Neuronal stem cell (in vitro differentiated cells): ENCODE measurements around the gene HOXD10.
A peak's percentile ranks its signal among the peaks of the same experiment; 100 is the strongest.

ENCODE experiments used
- DNase-seq: peaks from one replicate; pipeline ENCODE4 v3.0.0-alpha.2; 2013; ENCODE audit warnings: low spot score
- H2AFZ ChIP-seq: one replicate; pipeline ENCODE4 v1.6.1; 2013; ENCODE audit warnings: mild to moderate bottlenecking, low read length, inconsistent platforms
- H2AK5ac ChIP-seq: 2 replicates; pipeline ENCODE4 v1.6.1; 2013; ENCODE audit warnings: low read depth, mild to moderate bottlenecking, inconsistent platforms, low read length, moderate library complexity, mixed read lengths
- H2BK120ac ChIP-seq: 2 replicates; pipeline ENCODE4 v1.6.1; 2013; ENCODE audit warnings: low read depth, mild to moderate bottlenecking, inconsistent platforms, low read length, moderate library complexity, mixed read lengths
- H2BK12ac ChIP-seq: one replicate; pipeline ENCODE4 v1.6.1; 2013; ENCODE audit warnings: low read length, inconsistent platforms
- H2BK15ac ChIP-seq: 2 replicates; pipeline ENCODE4 v1.6.1; 2013; ENCODE audit warnings: mild to moderate bottlenecking, low read length, inconsistent platforms, mixed read lengths
- H2BK5ac ChIP-seq: one replicate; pipeline ENCODE4 v1.6.1; 2013; ENCODE audit warnings: inconsistent platforms, mild to moderate bottlenecking, low read length, moderate library complexity
- H3K14ac ChIP-seq: one replicate; pipeline ENCODE4 v1.6.1; 2013; ENCODE audit warnings: low read length, inconsistent platforms
- H3K18ac ChIP-seq: 2 replicates; pipeline ENCODE4 v1.6.1; 2013; ENCODE audit warnings: low read length, inconsistent platforms
- H3K23ac ChIP-seq: 2 replicates; pipeline ENCODE4 v1.6.1; 2013; ENCODE audit warnings: low read depth, mild to moderate bottlenecking, mixed read lengths, low read length, inconsistent platforms; ENCODE audit not compliant: poor library complexity
- H3K27ac ChIP-seq: replicated peaks from 3 replicates; pipeline ENCODE4 v1.5.1; 2013; ENCODE audit warnings: low read length, inconsistent platforms
- H3K27me3 ChIP-seq, 3 experiments: 2 replicates each; pipeline ENCODE4 v1.6.1; 2013; ENCODE audit warnings: low read length in 3 of 3, mild to moderate bottlenecking in 2 of 3, inconsistent platforms in 1 of 3, low read depth in 1 of 3, mixed read lengths in 1 of 3, moderate library complexity in 1 of 3; ENCODE audit not compliant: control insufficient read depth in 3 of 3, insufficient read depth in 3 of 3
- H3K36me3 ChIP-seq, 2 donors: replicated peaks in 1 of 2; 2 replicates each; pipeline ENCODE4 v1.6.1; 2013; ENCODE audit warnings: low read length in 2 of 2; ENCODE audit not compliant: control insufficient read depth in 2 of 2, insufficient read depth in 2 of 2
- H3K4ac ChIP-seq: 2 replicates; pipeline ENCODE4 v1.6.1; 2013; ENCODE audit warnings: inconsistent platforms, mild to moderate bottlenecking, low read length, moderate library complexity
- H3K4me1 ChIP-seq, 2 donors: 1 replicate in 1 of 2; 2 replicates in 1 of 2; pipeline ENCODE4 v1.6.1; 2013; ENCODE audit warnings: low read length in 2 of 2, low read depth in 1 of 2; ENCODE audit not compliant: control insufficient read depth in 2 of 2, insufficient read depth in 1 of 2
- H3K4me2 ChIP-seq: one replicate; pipeline ENCODE4 v1.6.1; 2013; ENCODE audit warnings: mild to moderate bottlenecking, low read length, inconsistent platforms; ENCODE audit not compliant: insufficient read depth, poor library complexity, severe bottlenecking
- H3K4me3 ChIP-seq, 2 donors: 2 replicates each; pipeline ENCODE4 v1.5.1; 2013; ENCODE audit warnings: low read length in 2 of 2, mild to moderate bottlenecking in 2 of 2, inconsistent platforms in 1 of 2, moderate library complexity in 1 of 2
- H3K79me1 ChIP-seq: one replicate; pipeline ENCODE4 v1.6.1; 2013; ENCODE audit warnings: low read depth, mild to moderate bottlenecking, inconsistent platforms, low read length, moderate library complexity
- H3K9ac ChIP-seq: one replicate; pipeline ENCODE4 v1.6.1; 2013; ENCODE audit warnings: mild to moderate bottlenecking, low read depth, low read length, inconsistent platforms; ENCODE audit not compliant: poor library complexity
- H3K9me3 ChIP-seq, 2 donors: replicated peaks in 1 of 2; 2 replicates each; pipeline versions ENCODE3 to v1.6.1; 2013; ENCODE audit warnings: low read length in 2 of 2, mild to moderate bottlenecking in 2 of 2, inconsistent platforms in 1 of 2, low read depth in 1 of 2, mixed read lengths in 1 of 2, moderate library complexity in 1 of 2; ENCODE audit not compliant: control insufficient read depth in 2 of 2, insufficient read depth in 1 of 2
- H4K8ac ChIP-seq: one replicate; pipeline ENCODE4 v1.6.1; 2013; ENCODE audit warnings: low read depth, mild to moderate bottlenecking, inconsistent platforms, low read length, moderate library complexity
- H4K91ac ChIP-seq: one replicate; pipeline ENCODE4 v1.6.1; 2013; ENCODE audit warnings: low read length, low read depth, mild to moderate bottlenecking, inconsistent platforms; ENCODE audit not compliant: poor library complexity
- WGBS, 2 donors: extraction: QIAGEN DNeasy Blood & Tissue Kit; methylation state at CpG; one replicate each; pipeline ENCODE4 v1.1.7; 2013; ENCODE audit warnings: missing lambda C conversion rate in 2 of 2, mixed read lengths in 1 of 2; ENCODE audit not compliant: insufficient read length in 2 of 2, insufficient replicate concordance in 1 of 2; ENCODE audit errors: extremely low coverage in 2 of 2; 5-methylcytosine and 5-hydroxymethylcytosine counted together

Gene HOXD10

GRCh38 chr2:176085120-176085788 is 31.3 kb upstream of the HOXD10 start:
- no peaks in the 10 kb centered on the region for H3K36me3 ChIP-seq
- no peak overlapping the region for H2AK5ac ChIP-seq
- no peak overlapping the region for H3K23ac ChIP-seq
- H2BK15ac ChIP-seq, result no peak overlapping the region
- H3K9ac ChIP-seq, result no peak overlapping the region
- H4K8ac ChIP-seq, result no peak overlapping the region
- no peak overlapping the region for H3K4me3 ChIP-seq
- no CpG with 5 or more reads among the region's 40 CpGs for WGBS, 2 donors
- H2BK120ac ChIP-seq, result no peak overlapping the region
- no peak overlapping the region for H3K27ac ChIP-seq
- H3K9me3 ChIP-seq, result peaks cover 0 to 3% of the 10 kb centered on the region in 2 donors
- peaks cover 63 to 100% (median 100%) of the 10 kb centered on the region in 3 experiments for H3K27me3 ChIP-seq
- H4K91ac ChIP-seq, result no peak overlapping the region
- no peak overlapping the region for H2BK5ac ChIP-seq
- H3K4me2 ChIP-seq, result no peak overlapping the region
- H3K14ac ChIP-seq, result no peak overlapping the region
- DNase-seq, result no peak
- H2AFZ ChIP-seq, result peak overlapping the region; percentile 48
- no peak overlapping the region for H2BK12ac ChIP-seq
- H3K79me1 ChIP-seq, result no peaks in the 10 kb centered on the region
- H3K4ac ChIP-seq, result no peak overlapping the region
- H3K18ac ChIP-seq, result peak overlapping the region; percentile 25
- peaks cover 0 to 3% of the 10 kb centered on the region in 2 donors for H3K4me1 ChIP-seq

GRCh38 chr2:176085861-176086771 is 30.5 kb upstream of the HOXD10 start:
- Histone ChIP-seq H3K4me2 (no peak overlapping the region), H4K91ac (no peak overlapping the region), H3K4me1 (peaks cover 0 to 3% of the 10 kb centered on the region in 2 donors), H3K9ac (no peak overlapping the region), H3K36me3 (no peaks in the 10 kb centered on the region), H3K18ac (no peak overlapping the region), H3K27ac (no peak overlapping the region), H3K14ac (no peak overlapping the region), H3K4ac (no peak overlapping the region), H2AK5ac (no peak overlapping the region), H2AFZ (no peak overlapping the region), H3K79me1 (no peaks in the 10 kb centered on the region), H2BK15ac (no peak overlapping the region), H3K23ac (no peak overlapping the region), H4K8ac (no peak overlapping the region), H3K9me3 (no peaks in the 10 kb centered on the region), H2BK5ac (no peak overlapping the region), H3K4me3 (no peak overlapping the region), H2BK120ac (no peak overlapping the region), H2BK12ac (no peak overlapping the region), H3K27me3 (peaks cover 57 to 100% (median 98%) of the 10 kb centered on the region in 3 experiments)
- WGBS, 2 donors, result no CpG with 5 or more reads among the region's 46 CpGs
- DNase-seq, result no peak

- WGBS, 2 donors, result no CpG with 5 or more reads among the region's 29 CpGs
- Histone ChIP-seq H4K91ac (no peak overlapping the region), H3K18ac (no peak overlapping the region), H3K79me1 (no peaks in the 10 kb centered on the region), H2AFZ (peak overlapping the region; percentile 86), H3K4me2 (peak overlapping the region; percentile 42), H3K27ac (no peak overlapping the region), H4K8ac (no peak overlapping the region), H3K9me3 (no peaks in the 10 kb centered on the region), H3K36me3 (no peaks in the 10 kb centered on the region), H3K27me3 (peaks cover 59 to 99% (median 98%) of the 10 kb centered on the region in 3 experiments), H3K9ac (no peak overlapping the region), H2BK5ac (no peak overlapping the region), H3K4me3 (no peak overlapping the region), H2BK12ac (no peak overlapping the region), H2BK15ac (no peak overlapping the region), H2AK5ac (no peak overlapping the region), H2BK120ac (no peak overlapping the region), H3K4ac (no peak overlapping the region), H3K4me1 (peaks cover 0 to 3% of the 10 kb centered on the region in 2 donors), H3K14ac (peak overlapping the region; percentile 63), H3K23ac (no peak overlapping the region)
- DNase-seq, result no peak
Measured at GRCh38 chr2:176087330-176088047, 29.1 kb upstream of the HOXD10 start.
